Measurements from ENCODE around the gene MEIOSIN. TPM values are rescaled to one million over a fixed set of nuclear protein-coding genes. Genes with fewer than 3 reads are reported as not detected.

Gene MEIOSIN
- total RNA-seq, 4 donors from 2014 or later, result not detected

GRCh38 chr19:45780448-45781213 is 47.4 kb downstream of the MEIOSIN start:
- TF ChIP-seq CTCF (IDR thresholded peaks at IDR 0.05; ENCODE audit: low read depth), result no peak

- TF ChIP-seq CTCF (IDR thresholded peaks at IDR 0.05; ENCODE audit: low read depth), result no peak
Measured at GRCh38 chr19:45781214-45782161, 48.2 kb downstream of the MEIOSIN start.

- TF ChIP-seq CTCF (IDR thresholded peaks at IDR 0.05; ENCODE audit: low read depth), result no peak
Measured at GRCh38 chr19:45782162-45782691, 49.0 kb downstream of the MEIOSIN start, which contains the start of gene DMPK. DMPK (minus strand) TSS chr19:45782490; CDS start chr19:45782352, 138 bp downstream.

- TF ChIP-seq CTCF (IDR thresholded peaks at IDR 0.05; ENCODE audit: low read depth), result no peak
Measured at GRCh38 chr19:45782820-45783785, 49.9 kb downstream of the MEIOSIN start.

GRCh38 chr19:45784096-45784495 is 50.9 kb downstream of the MEIOSIN start:
- no peak for TF ChIP-seq CTCF (IDR thresholded peaks at IDR 0.05; ENCODE audit: low read depth)

- no peak for TF ChIP-seq CTCF (IDR thresholded peaks at IDR 0.05; ENCODE audit: low read depth)
Measured at GRCh38 chr19:45785097-45785496, 51.9 kb downstream of the MEIOSIN start.

Measured in subcutaneous adipose tissue (tissue), 4 donors.